ENCODE measurements around the gene ZNF536.
A peak's percentile ranks its signal among the peaks of the same experiment; 100 is the strongest.

Gene ZNF536

DNA sequence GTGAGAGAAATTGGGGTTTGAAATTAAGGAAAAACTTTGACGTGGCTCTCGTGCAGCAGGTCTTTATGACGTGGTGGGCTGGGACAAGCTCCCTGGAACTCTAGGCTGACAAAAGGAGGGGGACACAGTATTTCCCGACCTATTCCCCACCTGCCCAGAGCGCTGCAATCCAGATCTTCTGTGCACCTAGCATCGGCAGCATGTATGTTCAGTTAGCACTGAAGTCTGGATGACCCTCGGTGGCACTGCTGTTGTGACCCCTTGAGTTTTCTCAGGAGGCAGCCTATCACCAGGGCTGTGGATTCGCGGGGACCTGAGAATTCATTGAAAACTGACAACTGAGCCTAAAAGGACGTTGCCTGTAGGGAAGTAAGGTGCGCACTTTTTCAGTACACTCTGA lies 9.1 kb upstream of the ZNF536 start:
- DNase-seq (ENCODE audit: low spot score), result no peak

DNA sequence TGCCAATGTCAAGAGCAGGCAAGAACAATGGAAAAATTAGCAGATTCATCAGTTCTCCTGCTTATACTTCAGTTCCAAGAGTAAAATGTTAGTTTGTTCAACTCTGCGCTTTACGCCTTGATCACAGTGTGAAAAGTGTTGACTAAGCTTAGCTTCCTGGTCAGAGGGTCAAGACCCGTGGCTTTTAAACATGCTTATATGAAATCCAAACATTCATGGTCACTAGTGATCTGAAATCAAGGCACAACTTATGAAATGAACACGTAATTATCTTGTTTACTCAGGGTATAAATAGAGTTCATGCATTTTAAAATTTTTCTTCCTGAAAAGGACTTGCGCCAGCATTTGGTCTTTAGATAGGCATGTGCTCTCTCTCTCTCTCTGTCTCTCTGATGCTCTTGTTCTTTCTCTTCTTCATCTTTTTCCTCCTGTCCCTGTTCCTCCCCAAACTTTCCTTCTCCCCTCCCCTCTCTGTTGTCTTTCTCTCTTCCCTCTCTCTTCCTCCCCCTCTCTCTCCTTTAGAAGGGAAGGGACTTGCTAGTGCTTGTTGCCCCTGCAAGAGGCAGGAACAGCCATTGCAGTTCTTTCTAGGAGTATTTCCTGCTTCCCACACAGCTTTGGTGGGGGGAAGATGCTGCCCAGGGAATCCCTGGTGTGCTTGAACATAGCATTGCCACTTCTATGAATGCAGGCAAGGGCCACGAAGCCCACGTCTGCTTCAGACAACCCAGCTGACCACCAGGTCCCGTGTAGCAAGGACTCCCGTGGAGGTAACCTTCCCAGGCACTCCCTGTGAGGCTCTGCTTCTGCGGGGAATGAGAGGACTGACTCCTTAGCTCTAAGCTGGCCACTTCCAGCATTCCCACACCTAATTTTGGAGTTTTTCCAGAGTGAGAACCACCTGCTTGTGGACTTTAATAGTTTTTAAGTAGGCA lies 7.1 kb upstream of the ZNF536 start:
- DNase-seq (ENCODE audit: low spot score), result no peak

- no peak for DNase-seq (ENCODE audit: low spot score)
Observed at GRCh38 chr19:30366282-30366681, 5.9 kb upstream of the ZNF536 start.

- DNase-seq (ENCODE audit: low spot score), result no peak
Observed at GRCh38 chr19:30367006-30367405, 5.2 kb upstream of the ZNF536 start.

DNA sequence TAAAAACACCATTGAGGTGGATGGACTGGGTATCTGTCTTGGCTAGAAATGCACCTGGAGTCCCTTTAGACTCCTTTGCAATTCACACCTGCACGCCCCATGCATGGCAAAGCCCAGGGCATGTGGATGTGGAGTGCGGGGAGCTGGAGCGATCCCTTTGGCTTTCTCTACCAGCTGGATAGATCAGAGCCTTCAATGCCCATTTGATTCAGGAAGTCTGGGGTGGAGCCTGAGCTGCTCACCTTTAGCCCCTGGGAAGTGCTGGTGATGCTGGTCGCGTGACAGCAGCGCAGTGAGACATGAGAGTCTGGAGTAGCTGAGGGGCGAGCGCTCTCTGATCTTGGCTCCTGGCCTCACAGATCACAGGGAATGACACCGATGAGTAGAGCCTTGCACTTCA lies 4.8 kb upstream of the ZNF536 start:
- no peak for DNase-seq (ENCODE audit: low spot score)

DNA sequence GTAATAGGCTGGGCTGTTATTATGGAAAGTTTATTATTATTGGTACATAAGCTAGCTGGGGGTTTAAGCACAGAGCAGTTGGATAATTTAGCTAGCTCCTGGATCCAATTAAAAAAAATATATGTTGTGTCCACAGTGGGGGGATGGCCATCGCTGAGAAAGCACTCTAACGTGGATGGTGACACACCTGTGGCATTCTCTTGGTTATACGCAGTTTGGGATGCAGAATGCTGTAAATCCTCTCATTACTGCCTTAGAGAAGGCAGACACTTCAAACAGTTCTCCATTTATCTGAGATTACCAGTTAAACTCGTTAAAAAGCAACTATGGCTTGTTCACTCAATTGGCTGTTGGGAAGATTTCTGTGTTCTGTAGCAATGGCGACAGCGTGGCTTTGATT lies 2.4 kb upstream of the ZNF536 start:
- no peak for DNase-seq (ENCODE audit: low spot score)

- no peak for DNase-seq (ENCODE audit: low spot score)
Observed at GRCh38 chr19:30371161-30371836, 885 bp upstream of the ZNF536 start.

- no peak for DNase-seq (ENCODE audit: low spot score)
Observed at GRCh38 chr19:30373593-30373992, 1.4 kb downstream of the ZNF536 start.

DNA sequence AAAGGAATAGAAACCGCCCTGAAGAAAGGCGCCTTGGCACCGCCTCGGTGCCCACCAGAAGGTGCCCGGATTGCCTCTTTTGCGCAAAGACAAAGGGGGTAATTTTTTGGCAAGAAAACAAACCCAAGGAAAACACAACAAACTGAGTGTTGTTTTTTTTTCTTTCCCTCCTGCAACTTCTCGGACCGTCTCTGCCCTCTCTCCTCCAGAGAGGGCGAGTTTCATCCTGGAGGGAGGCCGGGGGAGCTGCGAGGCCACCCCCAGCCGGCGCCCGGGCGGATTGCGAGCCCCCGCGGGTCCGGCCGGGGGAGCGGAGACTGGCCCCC lies 2.3 kb downstream of the ZNF536 start:
- no peak for DNase-seq (ENCODE audit: low spot score)

- peak; percentile 55 for DNase-seq (ENCODE audit: low spot score)
Observed at GRCh38 chr19:30374865-30375552, 2.8 kb downstream of the ZNF536 start.

GRCh38 chr19:30375553-30376031 lies 3.4 kb downstream of the ZNF536 start:
- DNase-seq (ENCODE audit: low spot score), result no peak

GRCh38 chr19:30376272-30376671 lies 4.1 kb downstream of the ZNF536 start:
- no peak for DNase-seq (ENCODE audit: low spot score)

GRCh38 chr19:30376826-30377425 lies 4.7 kb downstream of the ZNF536 start:
- no peak for DNase-seq (ENCODE audit: low spot score)

DNA sequence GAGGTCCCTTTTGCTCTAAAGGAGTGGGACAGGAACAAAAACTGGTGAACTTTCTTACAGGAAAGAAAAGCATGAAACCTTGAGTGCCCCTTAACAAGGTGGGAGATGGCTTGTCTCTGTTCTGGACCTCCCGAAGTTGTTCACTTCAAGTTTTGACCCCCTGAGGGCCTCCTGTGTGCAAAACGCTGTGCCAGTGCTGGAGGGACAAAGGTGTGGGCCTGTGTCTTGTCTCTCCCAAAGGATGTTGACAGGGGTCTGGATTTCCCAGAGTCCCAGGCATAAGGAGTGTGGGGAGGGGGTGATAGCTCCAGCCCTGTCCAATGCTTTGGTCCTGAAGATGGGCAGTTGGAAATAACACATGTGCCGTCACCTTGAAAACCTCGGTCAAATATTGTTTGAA lies 6.5 kb downstream of the ZNF536 start:
- DNase-seq (ENCODE audit: low spot score), result no peak

DNA sequence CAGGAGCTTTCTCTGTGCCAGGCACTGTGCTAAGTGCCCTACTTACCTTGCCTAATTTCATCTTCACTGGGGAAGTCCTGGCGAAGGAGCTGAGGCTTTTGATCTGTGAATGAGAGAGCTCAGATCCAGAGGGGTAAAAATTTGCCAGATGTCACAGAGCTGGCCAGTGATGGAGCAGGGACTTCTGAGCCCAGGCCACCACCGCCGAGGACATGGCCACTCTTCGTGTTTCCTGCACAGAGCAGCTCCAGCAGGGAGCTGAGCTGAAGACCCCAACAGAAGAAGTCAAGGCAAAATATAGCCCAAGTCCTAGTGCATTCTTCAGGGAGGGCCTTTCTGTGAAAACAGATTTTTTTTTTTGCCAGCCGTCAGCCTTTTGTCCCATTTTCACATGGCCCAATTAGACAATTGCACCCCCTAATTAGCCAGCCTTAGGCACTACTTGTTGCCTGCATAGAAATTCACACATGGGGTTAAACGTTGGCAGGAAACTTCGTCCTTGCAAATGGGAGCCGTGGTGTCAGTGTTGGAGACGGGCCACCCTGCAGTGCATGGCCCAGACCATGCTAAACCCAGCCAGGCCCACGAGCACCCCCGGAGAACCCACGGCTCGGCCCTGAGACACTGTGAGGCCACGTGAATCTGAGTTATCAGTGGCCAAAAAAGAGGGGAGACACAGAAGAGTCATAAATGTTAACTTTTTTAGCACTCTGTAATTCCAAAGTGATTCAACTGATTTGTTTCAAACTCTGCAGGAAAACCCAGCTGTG lies 7.8 kb downstream of the ZNF536 start:
- no peak for DNase-seq (ENCODE audit: low spot score)

DNA sequence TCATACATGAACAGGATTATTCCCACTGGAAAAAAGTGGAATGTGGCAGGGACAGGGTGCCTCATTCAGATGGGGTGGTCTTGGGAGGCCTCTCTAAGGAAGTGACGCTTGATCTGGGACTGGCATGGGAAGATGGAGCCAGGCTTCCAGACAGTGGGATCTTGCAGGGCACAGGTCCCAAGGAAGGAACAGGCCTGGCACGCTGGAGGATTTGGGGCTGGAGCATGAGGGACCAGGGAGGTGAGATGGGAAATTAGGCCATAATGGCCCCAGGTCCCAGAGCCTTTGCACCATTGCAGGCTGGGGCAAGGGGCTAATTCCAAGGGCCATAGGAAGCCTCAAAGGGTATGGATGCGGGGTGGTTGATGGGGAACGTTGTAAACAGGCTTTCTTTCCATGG lies 9.2 kb downstream of the ZNF536 start:
- DNase-seq (ENCODE audit: low spot score), result no peak

DNA sequence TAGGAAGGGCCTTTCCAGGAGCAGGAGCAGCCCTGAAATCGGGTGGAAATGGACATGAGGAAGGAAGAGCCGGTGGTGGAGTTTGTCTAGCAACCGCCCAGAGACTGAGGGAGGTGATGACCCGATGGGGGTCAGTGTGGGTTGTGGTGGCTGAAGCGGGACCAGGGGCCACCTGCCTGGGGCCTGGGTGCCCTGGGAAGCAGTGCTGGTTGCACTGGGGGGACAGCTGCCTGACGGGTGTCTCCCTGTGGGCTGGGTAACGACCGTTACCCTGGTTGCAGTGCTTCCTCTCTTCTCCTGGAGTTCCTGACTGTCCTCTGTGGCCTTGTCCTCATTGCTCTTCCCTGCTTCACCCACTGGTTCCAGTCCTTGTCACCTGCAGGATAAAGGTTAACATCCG lies 13.0 kb downstream of the ZNF536 start:
- no peak for DNase-seq (ENCODE audit: low spot score)

DNA sequence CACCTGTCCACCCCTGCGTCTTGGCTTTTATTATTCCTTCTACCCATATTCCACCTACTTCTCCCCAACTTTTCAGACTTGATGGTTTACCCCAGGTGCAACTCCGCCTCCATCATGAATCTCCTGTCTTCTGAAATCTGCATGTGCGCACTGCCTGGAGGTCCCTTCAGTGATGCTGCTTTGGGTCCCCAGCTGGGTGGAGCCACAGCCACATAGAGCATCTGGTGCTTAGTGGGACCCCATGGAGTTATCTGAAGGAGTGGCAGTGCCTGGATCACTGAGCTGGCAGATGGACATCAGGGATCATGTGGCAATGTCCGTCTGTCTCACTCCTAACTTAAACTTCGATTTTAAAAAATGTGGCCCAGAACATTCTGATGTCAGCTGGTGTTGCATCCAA lies 13.5 kb downstream of the ZNF536 start:
- no peak for DNase-seq (ENCODE audit: low spot score)

GRCh38 chr19:30386551-30387143 lies 14.5 kb downstream of the ZNF536 start:
- peak; percentile 13 for DNase-seq (ENCODE audit: low spot score)

DNA sequence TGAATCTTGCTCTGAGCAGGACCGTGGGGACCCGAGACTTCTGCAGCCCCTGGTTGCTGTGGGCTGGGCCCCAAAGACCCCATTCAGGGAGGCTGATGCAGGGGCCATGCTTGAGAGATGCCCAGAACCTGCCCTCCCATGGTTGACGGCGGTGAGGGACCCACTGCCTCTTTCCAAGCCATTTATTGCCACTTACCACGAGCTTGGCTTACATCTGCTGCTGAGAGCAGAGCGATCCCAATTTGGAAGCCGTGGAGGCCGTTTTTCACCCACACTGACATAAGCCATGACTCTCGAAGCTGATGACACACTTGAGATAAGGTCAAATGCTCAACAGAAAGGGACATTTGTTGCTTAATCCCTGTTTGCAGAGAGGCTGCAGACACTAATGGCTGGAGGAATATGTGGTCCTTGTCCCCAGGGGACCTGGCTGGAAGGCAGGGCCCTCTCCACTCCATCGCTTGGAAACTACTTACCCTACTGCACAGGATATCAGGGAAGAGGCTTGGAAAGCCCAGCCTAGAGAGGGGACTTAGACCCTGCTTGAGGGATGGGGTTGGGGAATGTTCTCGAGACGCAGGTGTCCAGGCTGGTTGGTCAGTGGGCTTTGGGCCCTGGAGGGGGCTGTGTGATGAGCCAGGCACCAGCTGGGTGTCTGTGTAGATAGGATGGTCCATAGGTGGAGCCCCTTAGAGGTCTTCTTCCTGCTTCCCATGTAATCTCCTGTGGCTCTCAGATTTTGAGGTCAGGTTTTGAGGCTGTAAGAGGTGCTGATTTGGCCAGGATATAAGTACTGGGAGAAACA lies 15.3 kb downstream of the ZNF536 start:
- peak; percentile 28 for DNase-seq (ENCODE audit: low spot score)
